Activated T-helper 2 cell treated with anti-CD3 and anti-CD28 coated beads, Interferon-gamma antibody, Interleukin-2, Interleukin-4, amounts not matched to agents 10 μg/mL and 5 μg/mL and 100 μg/mL, durations not matched to agents 14 hours and 24 hours and 36 hours (primary cell): ENCODE measurements around the gene IQCM. TPM values are rescaled to one million over a fixed set of nuclear protein-coding genes. Genes with fewer than 3 reads are reported as not detected.

Source experiments
- DNase-seq: peaks from one replicate; pipeline ENCODE4 v3.0.0; 2021; ENCODE audit warnings: low spot score
- H3K27ac Mint-ChIP-seq: one replicate; pipeline ENCODE4 v1.8.0; 2021; ENCODE audit warnings: mixed read lengths
- H3K27me3 Mint-ChIP-seq: one replicate; pipeline ENCODE4 v1.8.0; 2021; ENCODE audit warnings: low read depth, mixed read lengths
- H3K36me3 Mint-ChIP-seq: one replicate; pipeline ENCODE4 v1.8.0; 2021; ENCODE audit warnings: low read depth, mixed read lengths
- H3K4me1 Mint-ChIP-seq: one replicate; pipeline ENCODE4 v1.8.0; 2021; ENCODE audit warnings: low read depth, mixed read lengths
- H3K4me3 Mint-ChIP-seq: one replicate; pipeline ENCODE4 v1.8.0; 2021; ENCODE audit warnings: low read depth, mild to moderate bottlenecking, moderate library complexity, mixed read lengths
- H3K9me3 Mint-ChIP-seq: one replicate; pipeline ENCODE4 v1.8.0; 2021; ENCODE audit warnings: mixed read lengths
- intact Hi-C: fragments of 100-400 bp; cut with micrococcal nuclease; formaldehyde crosslinking; loops from one replicate; pipeline ENCODE4 v1.15.1; 2023
- total RNA-seq: library from RNA; stranded (reverse); gene quantifications from 2 replicates; pipeline ENCODE4 v1.2.3, GENCODE V29; 2022

The IQCM gene
- total RNA-seq, 1 donor from 2014 or later = not detected

GRCh38 chr4:149584722-149585121, 230.9 kb downstream of the IQCM start:
- no peaks in the 10 kb centered on the region for H3K27me3 Mint-ChIP-seq
- H3K4me1 Mint-ChIP-seq = no peaks in the 10 kb centered on the region
- H3K4me3 Mint-ChIP-seq = no peak overlapping the region
- intact Hi-C loops = no loop called here
- H3K9me3 Mint-ChIP-seq = peaks cover 14% of the 10 kb centered on the region
- H3K36me3 Mint-ChIP-seq = no peaks in the 10 kb centered on the region
- H3K27ac Mint-ChIP-seq = no peak overlapping the region
- DNase-seq = no peak

GRCh38 chr4:149574971-149575370, 240.7 kb downstream of the IQCM start:
- Mint-ChIP-seq H3K4me3 (no peak overlapping the region), H3K9me3 (no peaks in the 10 kb centered on the region), H3K27me3 (no peaks in the 10 kb centered on the region), H3K27ac (no peak overlapping the region), H3K36me3 (no peaks in the 10 kb centered on the region), H3K4me1 (no peaks in the 10 kb centered on the region)
- no peak for DNase-seq
- intact Hi-C loops = no loop called here

GRCh38 chr4:149572716-149573115, 242.9 kb downstream of the IQCM start:
- H3K4me1 Mint-ChIP-seq = no peaks in the 10 kb centered on the region
- no peaks in the 10 kb centered on the region for H3K9me3 Mint-ChIP-seq
- H3K27ac Mint-ChIP-seq = no peak overlapping the region
- no peak overlapping the region for H3K4me3 Mint-ChIP-seq
- no peaks in the 10 kb centered on the region for H3K36me3 Mint-ChIP-seq
- intact Hi-C loops = no loop called here
- H3K27me3 Mint-ChIP-seq = no peaks in the 10 kb centered on the region
- no peak for DNase-seq

GRCh38 chr4:149555799-149556198, 259.8 kb downstream of the IQCM start:
- H3K27ac Mint-ChIP-seq = no peak overlapping the region
- H3K4me3 Mint-ChIP-seq = no peak overlapping the region
- no peaks in the 10 kb centered on the region for H3K4me1 Mint-ChIP-seq
- intact Hi-C loops = no loop called here
- H3K27me3 Mint-ChIP-seq = no peaks in the 10 kb centered on the region
- no peaks in the 10 kb centered on the region for H3K9me3 Mint-ChIP-seq
- DNase-seq = no peak
- no peaks in the 10 kb centered on the region for H3K36me3 Mint-ChIP-seq

GRCh38 chr4:149555146-149555545, 260.5 kb downstream of the IQCM start:
- no peak for DNase-seq
- H3K4me1 Mint-ChIP-seq = no peaks in the 10 kb centered on the region
- H3K36me3 Mint-ChIP-seq = no peaks in the 10 kb centered on the region
- no peak overlapping the region for H3K4me3 Mint-ChIP-seq
- no peaks in the 10 kb centered on the region for H3K27me3 Mint-ChIP-seq
- intact Hi-C loops = no loop called here
- no peaks in the 10 kb centered on the region for H3K9me3 Mint-ChIP-seq
- H3K27ac Mint-ChIP-seq = no peak overlapping the region

- H3K9me3 Mint-ChIP-seq = no peaks in the 10 kb centered on the region
- intact Hi-C loops = no loop called here
- no peaks in the 10 kb centered on the region for H3K4me1 Mint-ChIP-seq
- no peak overlapping the region for H3K27ac Mint-ChIP-seq
- no peaks in the 10 kb centered on the region for H3K27me3 Mint-ChIP-seq
- no peaks in the 10 kb centered on the region for H3K36me3 Mint-ChIP-seq
- H3K4me3 Mint-ChIP-seq = no peak overlapping the region
- DNase-seq = no peak
Observed at GRCh38 chr4:149553959-149554520, 261.6 kb downstream of the IQCM start.

- DNase-seq = no peak
- no peaks in the 10 kb centered on the region for H3K27me3 Mint-ChIP-seq
Observed at GRCh38 chr4:149552601-149553000, 263.0 kb downstream of the IQCM start.

GRCh38 chr4:149549911-149550310, 265.7 kb downstream of the IQCM start:
- intact Hi-C loops = no loop called here
- H3K36me3 Mint-ChIP-seq = no peaks in the 10 kb centered on the region
- no peaks in the 10 kb centered on the region for H3K27me3 Mint-ChIP-seq
- no peaks in the 10 kb centered on the region for H3K9me3 Mint-ChIP-seq
- H3K27ac Mint-ChIP-seq = no peak overlapping the region
- DNase-seq = no peak
- H3K4me3 Mint-ChIP-seq = no peak overlapping the region
- no peaks in the 10 kb centered on the region for H3K4me1 Mint-ChIP-seq

More at GRCh38 chr4:149552601-149553000, 263.0 kb downstream of the IQCM start:
- Mint-ChIP-seq H3K4me1 (no peaks in the 10 kb centered on the region), H3K4me3 (no peak overlapping the region), H3K36me3 (no peaks in the 10 kb centered on the region), H3K9me3 (no peaks in the 10 kb centered on the region), H3K27ac (no peak overlapping the region)
- intact Hi-C loops = no loop called here

- intact Hi-C loops = no loop called here
- Mint-ChIP-seq H3K9me3 (peaks cover 6% of the 10 kb centered on the region), H3K27ac (no peak overlapping the region), H3K36me3 (no peaks in the 10 kb centered on the region), H3K4me3 (no peak overlapping the region), H3K4me1 (no peaks in the 10 kb centered on the region), H3K27me3 (no peaks in the 10 kb centered on the region)
- DNase-seq = no peak
Observed at GRCh38 chr4:149534779-149535178, 280.9 kb downstream of the IQCM start.

GRCh38 chr4:149531861-149532260, 283.8 kb downstream of the IQCM start:
- no peaks in the 10 kb centered on the region for H3K36me3 Mint-ChIP-seq
- no peaks in the 10 kb centered on the region for H3K27me3 Mint-ChIP-seq
- H3K4me1 Mint-ChIP-seq = no peaks in the 10 kb centered on the region
- no peak for DNase-seq
- H3K4me3 Mint-ChIP-seq = no peak overlapping the region
- H3K9me3 Mint-ChIP-seq = no peaks in the 10 kb centered on the region
- H3K27ac Mint-ChIP-seq = no peak overlapping the region
- intact Hi-C loops = no loop called here

- intact Hi-C loops = no loop called here
Observed at GRCh38 chr4:149523039-149523438, 292.6 kb downstream of the IQCM start.

GRCh38 chr4:149521611-149522425, 293.8 kb downstream of the IQCM start:
- no peaks in the 10 kb centered on the region for H3K36me3 Mint-ChIP-seq
- no peaks in the 10 kb centered on the region for H3K4me1 Mint-ChIP-seq
- no peaks in the 10 kb centered on the region for H3K27me3 Mint-ChIP-seq
- no peak overlapping the region for H3K27ac Mint-ChIP-seq
- intact Hi-C loops = no loop called here
- H3K9me3 Mint-ChIP-seq = peaks cover 6% of the 10 kb centered on the region
- H3K4me3 Mint-ChIP-seq = no peak overlapping the region
- DNase-seq = no peak

More at GRCh38 chr4:149523039-149523438, 292.6 kb downstream of the IQCM start:
- no peaks in the 10 kb centered on the region for H3K4me1 Mint-ChIP-seq
- no peaks in the 10 kb centered on the region for H3K36me3 Mint-ChIP-seq
- no peaks in the 10 kb centered on the region for H3K27me3 Mint-ChIP-seq
- no peak overlapping the region for H3K4me3 Mint-ChIP-seq
- no peaks in the 10 kb centered on the region for H3K9me3 Mint-ChIP-seq
- H3K27ac Mint-ChIP-seq = no peak overlapping the region
- no peak for DNase-seq

GRCh38 chr4:149518471-149518870, 297.2 kb downstream of the IQCM start:
- H3K9me3 Mint-ChIP-seq = peaks cover 9% of the 10 kb centered on the region
- intact Hi-C loops = no loop called here
- DNase-seq = no peak
- no peaks in the 10 kb centered on the region for H3K36me3 Mint-ChIP-seq
- no peaks in the 10 kb centered on the region for H3K27me3 Mint-ChIP-seq
- no peaks in the 10 kb centered on the region for H3K4me1 Mint-ChIP-seq
- H3K4me3 Mint-ChIP-seq = no peak overlapping the region
- H3K27ac Mint-ChIP-seq = no peak overlapping the region
